K562 (cell line): ENCODE results near the gene AP3B2. TPM values are rescaled to one million over a fixed set of nuclear protein-coding genes. Genes with fewer than 3 reads are reported as not detected.
A peak's percentile ranks its signal among the peaks of the same experiment; 100 is the strongest.

ENCODE experiments used
- CEBPG ChIP-seq, 3 experiments: fragments of 200-800 bp in 1 of 3; sonication (Bioruptor generic) in 1 of 3; sonication (generic) in 1 of 3; formaldehyde crosslinking in 1 of 3; IDR thresholded peaks in 2 of 3; conservative IDR thresholded peaks in 1 of 3; 2 replicates each; pipeline versions ENCODE4 v1.6.1 to v1.8.0; 2016 to 2022; ENCODE audit warnings: missing compliant biosample characterization in 2 of 3, missing genetic modification characterization in 2 of 3, mild to moderate bottlenecking in 1 of 3, missing genetic modification reagents in 1 of 3
- HINFP ChIP-seq: fragments of 450-650 bp; conservative IDR thresholded peaks from 2 replicates; pipeline ENCODE4 v1.6.1; 2016; ENCODE audit warnings: missing genetic modification characterization, low read depth, mild to moderate bottlenecking, control low read depth, missing compliant biosample characterization
- HNRNPK ChIP-seq: fragments of 200-400 bp; formaldehyde crosslinking; IDR thresholded peaks from one replicate; pipeline ENCODE4 v1.6.1; 2018; ENCODE audit warnings: mild to moderate bottlenecking, low read depth, low read length; ENCODE audit not compliant: poor library complexity, severe bottlenecking
- HNRNPLL ChIP-seq: fragments of 200-400 bp; formaldehyde crosslinking; IDR thresholded peaks from 2 replicates; pipeline ENCODE4 v1.6.1; 2017; ENCODE audit warnings: low read length, low read depth, mild to moderate bottlenecking; ENCODE audit not compliant: poor library complexity, severe bottlenecking
- IRF9 ChIP-seq: fragments of 450-650 bp; IDR thresholded peaks from 2 replicates; pipeline ENCODE4 v1.6.1; 2016; ENCODE audit warnings: missing biosample characterization, missing genetic modification characterization
- KAT2B ChIP-seq: IDR thresholded peaks from one replicate; pipeline ENCODE4 v1.6.1; 2012; ENCODE audit warnings: low read depth, mild to moderate bottlenecking, control low read depth, inconsistent platforms, low read length, moderate library complexity
- KLF16 ChIP-seq: IDR thresholded peaks from 2 replicates; pipeline ENCODE4 v1.6.1; 2016; ENCODE audit warnings: antibody characterized with exemption
- MED1 ChIP-seq: sonication (generic); formaldehyde crosslinking; IDR thresholded peaks from 2 replicates; pipeline ENCODE4 v1.8.1; 2023; ENCODE audit warnings: missing genetic modification reagents, borderline replicate concordance
- NCOA1 ChIP-seq: fragments of 450-650 bp; IDR thresholded peaks from 2 replicates; pipeline ENCODE4 v1.6.1; 2016; ENCODE audit warnings: low read depth
- NFIC ChIP-seq: fragments of 450-650 bp; IDR thresholded peaks from 2 replicates; pipeline ENCODE4 v1.6.1; 2017; ENCODE audit warnings: mild to moderate bottlenecking, inconsistent platforms
- NR3C1 ChIP-seq: sonication (generic); formaldehyde crosslinking; IDR thresholded peaks from 2 replicates; pipeline ENCODE4 v1.8.1; 2022; ENCODE audit warnings: missing genetic modification reagents
- PRPF4 ChIP-seq: fragments of 200-400 bp; formaldehyde crosslinking; IDR thresholded peaks from one replicate; pipeline ENCODE4 v1.6.1; 2017; ENCODE audit warnings: low read length, low read depth, mild to moderate bottlenecking; ENCODE audit not compliant: insufficient read depth, poor library complexity, severe bottlenecking
- RFX7 ChIP-seq: fragments of 250-450 bp; sonication (Bioruptor Pico); IDR thresholded peaks from 2 replicates; pipeline ENCODE4 v1.5.1; 2021; ENCODE audit warnings: mild to moderate bottlenecking
- TEAD1 ChIP-seq, 2 experiments: fragments of 450-650 bp in 1 of 2; sonication (generic) in 1 of 2; formaldehyde crosslinking; IDR thresholded peaks; 2 replicates each; pipeline versions ENCODE4 v1.4.0 to v1.8.0; 2020 to 2022; ENCODE audit warnings: mild to moderate bottlenecking in 2 of 2, missing genetic modification reagents in 1 of 2
- TOE1 ChIP-seq, 2 experiments: fragments of 450-650 bp in 1 of 2; sonication (generic) in 1 of 2; formaldehyde crosslinking in 1 of 2; IDR thresholded peaks; 2 replicates each; pipeline versions ENCODE4 v1.7.1 to v1.8.0; 2016 to 2022; ENCODE audit warnings: borderline replicate concordance in 2 of 2, mild to moderate bottlenecking in 2 of 2, antibody characterized with exemption in 1 of 2, inconsistent platforms in 1 of 2, low read depth in 1 of 2, missing genetic modification reagents in 1 of 2, moderate library complexity in 1 of 2
- ZBTB43 ChIP-seq: sonication (generic); formaldehyde crosslinking; IDR thresholded peaks from 2 replicates; pipeline ENCODE4 v1.8.0; 2023; ENCODE audit warnings: mild to moderate bottlenecking, missing genetic modification reagents
- ZNF140 ChIP-seq: fragments of 250-450 bp; sonication (Bioruptor Pico); IDR thresholded peaks from 2 replicates; pipeline ENCODE4 v1.8.0; 2021; ENCODE audit warnings: moderate library complexity, mild to moderate bottlenecking, inconsistent platforms
- ZNF212 ChIP-seq: fragments of 450-650 bp; formaldehyde crosslinking; IDR thresholded peaks from 2 replicates; pipeline ENCODE4 v1.4.0; 2020; ENCODE audit warnings: mild to moderate bottlenecking
- ZNF280B ChIP-seq: fragments of 250-450 bp; sonication (Bioruptor Pico); IDR thresholded peaks from 2 replicates; pipeline ENCODE4 v1.5.1; 2021; ENCODE audit warnings: mild to moderate bottlenecking
- ZNF3 ChIP-seq: fragments of 250-450 bp; sonication (Bioruptor Pico); IDR thresholded peaks from 2 replicates; pipeline ENCODE4 v1.5.0; 2021; ENCODE audit warnings: mild to moderate bottlenecking, moderate library complexity
- ZNF445 ChIP-seq: fragments of 250-450 bp; sonication (Bioruptor Pico); IDR thresholded peaks from 2 replicates; pipeline ENCODE4 v1.4.0; 2020; ENCODE audit warnings: low read depth, mild to moderate bottlenecking, moderate library complexity
- polyA plus RNA-seq, 8 experiments: library from polyadenylated mRNA; depleted of rRNA in 4 of 8; stranded (reverse) in 5 of 8; unstranded in 3 of 8; fragments of >200 nt; fragmentation: Nextera tagmentation in 2 of 8; fragmentation: Illumina TruSeq in 1 of 8; extraction: Ambion mirVana in 2 of 8; extraction: Trizol in 1 of 8; gene quantifications; 2 replicates each; pipeline versions ENCODE4 v1.2.1 to v1.2.3, GENCODE V29; 2011 to 2014; ENCODE audit warnings: inconsistent platforms in 1 of 8, missing spikeins in 1 of 8
- total RNA-seq, 7 experiments: library from RNA; depleted of rRNA in 6 of 7; stranded (reverse); fragments of >200 nt in 6 of 7; fragmentation: Illumina TruSeq in 2 of 7; extraction: Trizol in 2 of 7; gene quantifications; 2 replicates each; pipeline versions ENCODE4 v1.2.1 to v1.2.3, GENCODE V29; 2011 to 2021; ENCODE audit warnings: low replicate concordance in 1 of 7

The AP3B2 gene
- total and polyA plus RNA-seq, 9 of the 15 experiments (the other 6 are each of a cell fraction or from before 2014, with no cell fraction given) = 0.03 to 0.15 (median 0.10) TPM; not detected in 2

GRCh38 chr15:82749951-82750830 lies 40.5 kb upstream of the AP3B2 start (continued):
- TF ChIP-seq HINFP (tag) (no peak), CEBPG (CRISPR knock-in tag; IDR thresholded peaks at IDR 0.05) (no peak), CEBPG (tag; conservative IDR thresholded peaks at IDR 0.05 in 1 of 2, IDR thresholded peaks at IDR 0.05 in 1 of 2) (no peak), ZNF3 (CRISPR knock-in tag) (no peak), ZNF212 (CRISPR knock-in tag) (no peak), MED1 (no peak), IRF9 (tag) (no peak), HNRNPK (no peak), KLF16 (no peak), KAT2B (no peak), NFIC (no peak), HNRNPLL (peak; percentile 81), ZBTB43 (CRISPR knock-in tag) (no peak), TOE1 (IDR thresholded peaks at IDR 0.05; ENCODE audit: borderline replicate concordance) (no peak), TOE1 (CRISPR knock-in tag; IDR thresholded peaks at IDR 0.05; ENCODE audit: borderline replicate concordance, low read depth) (no peak), TEAD1 (CRISPR knock-in tag; IDR thresholded peaks at IDR 0.05) (no peak), PRPF4 (no peak), ZNF445 (CRISPR knock-in tag) (no peak), ZNF140 (no peak), RFX7 (no peak), ZNF280B (CRISPR knock-in tag) (no peak), NR3C1 (CRISPR knock-in tag) (no peak), NCOA1 (0 out of 2 replicates have a peak, but pooled peaks have one; percentile 25)
